Middle frontal gyrus (tissue), 1 donor: ENCODE results near the gene MYBPH.

Source experiments
- DNase-seq: peaks from one replicate; pipeline ENCODE4 v3.0.0-alpha.2; 2015; ENCODE audit warnings: low spot score; ENCODE audit errors: extremely low spot score

MYBPH gene

DNA sequence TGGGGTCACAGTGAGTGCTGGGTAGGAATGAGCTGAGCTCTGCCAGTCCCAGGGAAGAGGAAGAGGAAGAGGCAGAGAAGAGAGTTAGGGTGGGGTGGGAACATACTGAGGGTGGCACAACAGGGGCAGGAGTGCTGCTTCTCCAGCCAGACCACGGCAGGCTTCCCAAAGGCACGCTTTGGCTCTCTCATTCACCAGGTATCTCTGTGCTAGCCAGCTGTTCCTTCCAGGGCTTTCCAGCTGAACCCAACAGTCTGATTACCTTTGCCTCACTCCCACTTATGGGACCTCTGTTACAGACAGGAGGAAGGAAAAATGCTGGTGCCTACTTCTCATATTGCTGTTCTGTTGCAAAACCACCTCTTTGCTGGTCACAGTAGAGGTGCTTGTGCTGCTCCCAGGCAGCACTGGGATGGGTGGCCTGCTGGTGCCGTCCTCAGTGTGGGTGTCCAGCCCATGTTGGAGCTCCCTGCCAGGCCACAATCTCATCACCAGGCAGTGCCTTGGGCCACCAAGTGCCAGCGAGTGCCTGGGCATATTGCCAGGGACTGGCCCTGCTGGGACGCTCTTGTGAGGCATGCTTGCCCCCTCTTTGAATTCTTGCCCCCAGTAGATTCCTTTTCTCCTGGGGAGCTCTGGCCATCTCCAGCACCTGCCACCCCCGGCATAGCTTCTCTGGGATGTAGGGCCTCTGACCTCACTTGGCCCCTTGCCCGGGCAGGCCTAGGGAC lies 46.0 kb downstream of the MYBPH start:
- peak; percentile 72 for DNase-seq

DNA sequence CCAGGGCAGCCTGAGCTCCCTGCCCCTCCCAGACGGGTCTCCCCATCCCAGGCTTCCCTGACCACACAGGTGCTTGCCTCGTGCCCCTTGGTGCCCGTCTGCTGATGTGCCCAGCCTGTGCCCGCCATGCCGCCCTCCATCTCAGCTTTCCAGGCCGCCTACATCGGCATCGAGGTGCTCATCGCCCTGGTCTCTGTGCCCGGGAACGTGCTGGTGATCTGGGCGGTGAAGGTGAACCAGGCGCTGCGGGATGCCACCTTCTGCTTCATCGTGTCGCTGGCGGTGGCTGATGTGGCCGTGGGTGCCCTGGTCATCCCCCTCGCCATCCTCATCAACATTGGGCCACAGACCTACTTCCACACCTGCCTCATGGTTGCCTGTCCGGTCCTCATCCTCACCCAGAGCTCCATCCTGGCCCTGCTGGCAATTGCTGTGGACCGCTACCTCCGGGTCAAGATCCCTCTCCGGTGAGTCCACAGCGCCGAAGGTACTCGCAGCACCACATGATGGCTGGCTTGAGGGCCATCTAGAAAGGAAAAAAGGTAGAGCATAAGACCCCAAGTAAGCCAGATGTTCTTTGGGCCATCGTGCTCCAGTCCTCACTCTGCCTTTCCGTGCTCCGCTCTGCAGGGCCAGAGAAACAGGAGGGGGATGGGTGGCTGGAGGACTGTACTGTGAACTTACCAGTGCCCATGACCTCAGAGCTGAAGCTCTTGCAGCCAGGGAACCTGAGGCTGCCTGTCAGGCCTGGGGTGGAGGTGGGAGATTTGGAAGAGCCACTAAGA lies 46.7 kb downstream of the MYBPH start:
- DNase-seq, result no peak

DNA sequence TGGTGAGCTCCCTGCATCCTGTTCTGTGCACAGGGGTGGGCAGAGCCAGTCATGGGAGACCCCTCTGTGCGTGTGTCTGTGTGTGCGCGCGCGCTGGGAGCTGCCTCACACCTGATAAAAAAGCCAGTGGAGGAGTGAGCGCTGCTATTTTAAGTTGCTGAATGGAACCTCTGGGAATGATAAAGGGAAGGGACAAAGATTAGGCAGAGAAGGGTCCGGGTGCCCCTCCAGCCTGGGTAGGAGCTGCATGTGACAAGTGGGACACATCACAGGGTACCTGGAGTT lies 47.3 kb downstream of the MYBPH start:
- DNase-seq, result no peak

DNA sequence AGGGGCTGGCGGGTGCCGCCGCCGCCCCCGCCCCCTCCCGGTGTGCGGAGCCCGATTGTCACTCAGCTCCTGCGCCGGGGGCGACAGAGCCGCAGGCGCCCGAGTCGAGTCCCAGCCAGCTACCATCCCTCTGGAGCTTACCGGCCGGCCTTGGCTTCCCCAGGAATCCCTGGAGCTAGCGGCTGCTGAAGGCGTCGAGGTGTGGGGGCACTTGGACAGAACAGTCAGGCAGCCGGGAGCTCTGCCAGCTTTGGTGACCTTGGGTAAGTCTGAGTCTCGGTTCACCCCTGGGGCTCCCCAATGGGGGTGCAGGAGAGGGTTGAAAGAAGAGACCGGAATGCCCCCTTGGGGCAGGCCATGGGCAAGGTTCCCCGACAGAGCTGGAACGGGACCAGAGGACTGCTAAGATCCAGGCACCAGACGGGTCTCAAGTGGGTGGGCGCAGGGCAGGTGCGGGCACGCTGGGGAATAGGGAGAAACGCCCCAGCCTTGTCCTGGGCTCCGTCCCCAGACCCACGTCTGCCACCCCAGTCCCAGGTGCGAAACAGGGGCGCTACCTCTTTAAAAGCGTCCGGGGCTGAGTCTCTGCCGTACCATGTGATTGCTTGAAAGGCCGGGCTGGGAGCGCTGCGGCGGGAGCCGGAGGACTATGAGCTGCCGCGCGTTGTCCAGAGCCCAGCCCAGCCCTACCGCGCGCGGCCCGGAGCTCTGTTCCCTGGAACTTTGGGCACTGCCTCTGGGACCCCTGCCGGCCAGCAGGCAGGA lies 47.8 kb downstream of the MYBPH start, which contains the start of gene ADORA1:
ADORA1 (plus strand) TSS at position 61 of the 765 bp plus-strand sequence. CDS start 1,116 bp downstream, outside the sequence.
- DNase-seq, result peak; percentile 66

DNA sequence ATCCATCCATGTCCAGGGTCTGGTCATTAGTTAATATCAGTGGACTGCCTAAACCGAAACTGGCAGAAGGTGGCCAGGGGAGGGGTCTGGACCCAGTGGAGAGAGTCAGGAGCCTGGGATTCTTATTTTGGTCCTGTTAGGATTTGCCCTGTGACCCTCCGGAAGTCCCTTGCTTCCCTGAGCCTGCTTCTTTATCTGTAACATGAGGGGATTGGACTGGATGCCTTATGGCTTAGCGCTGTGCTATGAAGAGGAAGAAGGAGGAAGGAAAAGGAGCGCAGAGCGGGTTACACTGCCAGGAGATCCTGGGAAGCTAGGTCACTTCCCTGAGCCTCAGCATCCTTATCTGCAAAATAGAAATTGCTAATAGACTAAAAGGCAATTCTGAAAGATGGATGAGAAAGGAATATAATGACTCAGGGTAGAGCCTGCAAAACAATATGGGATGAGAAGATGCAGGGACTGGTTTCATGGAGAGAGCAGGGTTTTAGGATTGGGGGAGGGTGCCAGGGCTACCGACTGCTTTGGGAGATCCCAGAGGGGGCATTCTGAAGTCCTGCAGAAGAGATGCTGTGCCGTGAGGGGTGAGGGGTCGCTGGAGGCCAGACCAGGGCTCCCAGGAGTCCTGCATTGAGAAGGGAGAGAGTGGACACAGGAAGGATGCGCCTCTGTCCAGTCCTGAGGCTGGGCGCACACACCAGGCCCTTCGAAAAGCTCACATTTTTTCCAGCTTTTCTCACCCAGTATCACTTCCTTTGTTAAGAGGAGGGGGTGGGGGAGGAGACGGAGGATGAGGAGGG lies 48.6 kb downstream of the MYBPH start:
- no peak for DNase-seq

DNA sequence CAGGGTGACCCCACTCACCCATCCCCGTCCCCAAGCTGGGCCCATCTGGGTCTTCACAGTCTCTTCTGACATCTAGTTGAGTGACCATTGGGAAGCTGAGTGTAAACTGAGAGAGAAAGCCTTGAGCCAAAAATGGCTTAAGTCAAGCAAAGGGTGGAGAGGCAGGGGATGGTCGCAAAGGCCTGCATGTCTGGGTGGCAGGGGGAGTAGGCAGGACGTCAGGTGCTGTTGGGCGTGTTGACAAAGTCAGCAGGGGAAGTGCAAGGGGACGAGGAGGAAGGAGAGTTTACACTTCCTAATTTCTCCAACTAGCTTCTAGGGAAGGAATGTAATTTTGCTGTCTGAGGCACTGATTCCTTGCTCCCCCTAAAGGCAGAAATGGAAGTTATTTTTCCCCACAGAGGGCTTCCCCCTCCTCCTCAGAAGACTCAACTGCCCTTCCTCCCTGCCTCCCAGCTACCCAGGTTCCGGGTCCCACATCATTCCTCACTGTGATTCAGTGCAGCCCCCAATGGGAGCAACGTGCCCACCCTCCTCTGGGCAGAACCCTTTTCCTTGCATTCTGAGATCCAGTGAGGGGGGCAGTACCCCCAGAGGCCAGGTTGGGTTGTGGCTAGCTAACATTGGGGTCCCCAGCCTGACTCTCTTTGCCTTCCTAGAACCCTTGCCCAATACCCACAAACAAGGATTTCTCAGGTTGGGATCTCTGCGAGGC lies 49.3 kb downstream of the MYBPH start:
- DNase-seq, result no peak

DNA sequence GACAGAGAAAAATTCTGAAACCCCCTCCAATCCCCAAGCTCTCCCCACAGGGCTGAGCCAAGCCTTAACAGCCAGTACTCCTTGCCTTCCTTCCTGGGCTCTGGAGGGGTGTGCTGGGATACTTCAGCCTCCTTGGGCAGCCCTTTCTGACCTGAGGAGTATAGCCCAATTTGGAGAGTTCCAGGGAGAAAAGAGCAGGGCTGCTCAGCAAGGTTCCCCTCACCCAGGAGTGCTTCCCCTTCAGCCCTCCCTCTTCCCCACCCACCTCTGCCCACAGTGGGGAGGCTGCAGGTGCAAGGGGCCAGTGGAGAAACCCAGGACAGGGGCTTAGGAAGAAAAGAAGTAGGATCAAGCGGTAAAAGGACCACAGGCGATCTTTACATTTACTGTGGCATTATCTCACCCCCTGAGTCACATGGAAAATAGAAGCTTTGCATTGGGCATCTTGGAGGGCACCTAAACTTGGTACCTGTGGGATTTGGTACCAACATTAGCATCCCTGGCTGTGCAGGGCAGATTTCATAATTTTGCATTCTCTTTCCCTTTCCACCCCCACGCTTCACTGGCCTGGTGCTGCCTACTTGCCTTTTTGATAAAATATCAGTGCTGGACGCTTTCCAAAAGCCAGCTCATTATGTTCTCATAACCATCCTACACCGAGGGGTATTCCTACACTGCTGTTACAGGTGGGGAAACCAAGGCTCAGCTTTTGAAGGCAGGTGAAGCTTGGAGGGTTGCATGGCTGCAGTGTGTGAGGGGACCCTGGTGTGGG lies 50.9 kb downstream of the MYBPH start:
- DNase-seq, result no peak

DNA sequence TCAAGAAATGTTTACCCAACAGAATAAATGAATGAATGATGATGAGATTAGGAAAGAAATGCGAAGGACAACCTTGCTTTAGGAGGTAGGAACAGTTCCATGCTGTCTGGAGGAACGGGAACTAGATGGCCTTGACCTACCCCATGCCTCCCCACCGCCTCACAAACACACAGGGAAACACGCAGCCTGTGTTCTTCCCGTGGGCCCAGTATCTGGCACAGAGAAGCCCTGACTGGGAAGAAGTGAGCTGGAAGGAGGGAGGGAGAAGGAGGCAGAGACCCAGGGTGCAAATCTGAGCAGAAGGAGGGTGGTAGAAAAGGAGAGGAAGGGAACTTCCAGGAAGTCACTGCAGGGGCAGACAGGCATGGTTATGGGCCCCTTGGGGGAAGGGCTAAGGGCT lies 51.6 kb downstream of the MYBPH start:
- DNase-seq, result no peak

DNA sequence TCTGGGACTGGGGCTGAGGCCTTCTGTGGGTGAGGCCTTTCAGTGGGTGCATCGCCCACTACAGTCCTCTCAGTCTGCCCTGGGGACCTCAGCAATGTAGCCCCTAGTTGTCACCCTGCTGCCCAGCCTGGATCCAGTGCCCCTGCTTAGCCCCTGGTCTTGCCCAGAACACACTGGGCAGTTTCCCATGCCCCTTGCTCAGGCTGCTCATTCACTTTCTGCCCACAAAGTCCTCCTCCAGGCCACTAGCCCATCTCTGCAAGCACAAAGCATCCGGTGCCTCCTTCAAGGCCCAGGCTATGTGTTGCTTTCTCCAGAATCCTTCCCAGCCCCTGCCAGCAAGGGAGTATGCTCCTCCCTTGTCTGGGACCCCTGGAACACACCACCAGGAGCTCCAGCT lies 53.5 kb downstream of the MYBPH start:
- DNase-seq, result no peak

DNA sequence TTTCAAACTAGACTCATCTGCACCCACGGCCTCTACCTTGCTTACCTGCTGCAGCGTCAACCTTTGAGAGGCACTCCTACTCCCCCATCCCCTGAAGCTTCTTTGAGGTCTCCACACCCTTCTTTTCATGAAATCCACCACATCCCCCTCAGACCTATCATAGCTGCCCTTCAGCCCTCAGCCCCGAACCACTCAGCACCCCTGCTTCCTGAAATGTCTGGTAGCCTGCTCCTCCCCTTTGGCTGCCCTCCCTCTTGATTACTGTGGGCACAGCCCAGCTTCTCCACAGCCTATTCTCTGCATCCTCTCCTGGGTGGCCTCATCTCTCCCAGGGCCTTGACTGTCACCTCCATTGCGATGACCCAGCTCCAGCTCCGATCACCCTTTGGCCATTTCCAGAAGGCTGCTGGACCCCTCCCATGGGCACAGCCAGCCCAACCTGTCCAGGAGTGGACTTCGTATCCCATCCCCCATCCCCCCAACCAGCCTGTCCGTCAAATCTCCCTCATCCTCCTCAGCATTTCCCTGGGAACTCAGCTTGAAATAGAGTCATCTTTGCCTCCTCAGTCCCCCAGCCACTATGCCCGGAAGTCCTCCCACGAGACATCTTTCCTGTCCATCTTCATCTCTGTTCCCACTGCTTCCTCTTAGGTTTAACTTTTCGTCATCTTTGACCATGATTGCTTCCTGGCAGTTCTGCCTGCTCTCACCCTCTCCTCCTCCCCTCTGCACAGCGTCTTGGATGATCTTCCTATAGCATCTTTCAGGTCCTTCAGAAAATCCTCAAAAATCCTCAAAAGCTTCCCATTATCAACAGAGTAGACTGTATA lies 54.2 kb downstream of the MYBPH start:
- DNase-seq, result no peak

DNA sequence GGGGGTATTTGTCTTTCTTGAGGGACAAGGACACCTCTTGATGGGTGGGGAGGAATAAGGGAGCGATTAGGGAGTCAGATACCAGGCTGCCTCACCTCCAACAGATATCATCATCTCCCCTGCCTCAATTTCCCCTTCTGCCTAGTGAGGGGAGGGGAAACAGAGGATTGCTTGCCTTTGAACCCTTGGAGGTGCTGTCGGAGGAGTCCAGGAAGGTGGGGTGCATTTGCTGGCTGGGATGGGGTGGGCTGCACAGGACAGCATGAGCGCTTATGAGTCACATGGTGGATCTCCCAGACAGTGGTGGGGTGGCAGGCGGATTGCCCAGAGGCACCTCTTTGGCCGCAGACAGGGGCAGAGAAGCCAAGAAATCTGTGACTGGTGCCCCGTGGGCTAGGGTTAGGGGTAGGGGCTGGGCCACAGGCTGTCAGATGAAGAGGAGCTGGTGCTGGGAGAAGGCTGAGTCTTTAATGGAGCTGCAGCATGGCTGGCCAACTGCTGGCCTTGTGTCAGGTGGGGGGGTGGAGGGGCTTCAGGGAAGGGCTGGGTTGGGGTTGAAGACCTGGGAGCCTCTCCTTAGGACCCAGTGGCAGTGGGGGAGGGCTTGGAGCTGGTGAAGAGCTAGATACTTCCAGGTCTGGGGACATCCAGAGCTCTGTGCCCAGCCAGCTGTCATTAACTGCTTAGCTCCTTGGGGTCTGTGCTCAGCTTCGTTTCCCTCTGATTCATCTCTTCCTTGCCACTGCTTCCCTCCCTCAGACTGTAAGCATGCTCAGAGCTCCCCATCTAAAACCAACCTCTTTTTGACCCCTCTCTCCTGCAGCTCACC lies 55.1 kb downstream of the MYBPH start:
- DNase-seq, result no peak
